ENCODE measurements around the gene RAB11A.

DNA sequence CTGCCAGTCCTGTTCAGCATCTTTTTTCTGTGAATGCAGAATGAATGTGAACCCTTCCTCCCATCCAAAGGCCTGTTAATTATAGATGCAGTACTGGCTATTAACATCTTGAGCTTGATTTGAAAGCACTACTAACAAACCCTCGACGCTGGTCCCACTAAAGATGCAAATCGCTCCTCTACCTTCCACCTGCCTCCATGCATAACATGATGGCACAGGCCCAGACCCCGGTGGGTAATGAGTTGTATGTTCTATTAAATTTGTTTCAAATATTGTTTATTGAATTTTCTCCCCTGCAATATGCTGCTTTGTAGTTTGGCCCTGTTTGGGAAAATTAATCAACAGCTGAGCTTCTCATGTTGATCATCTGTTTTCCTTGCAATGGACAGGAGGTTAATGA is 69.3 kb downstream of the RAB11A start:
- TF ChIP-seq CTCF (IDR thresholded peaks at IDR 0.05), result no peak
- no peak for TF ChIP-seq POLR2A (IDR thresholded peaks at IDR 0.05)
- TF ChIP-seq POLR2AphosphoS5 (IDR thresholded peaks at IDR 0.05), result no peak
- no peak for TF ChIP-seq EP300 (IDR thresholded peaks at IDR 0.05)
